Measurements from ENCODE around the gene ZNF213.

Gene ZNF213

DNA sequence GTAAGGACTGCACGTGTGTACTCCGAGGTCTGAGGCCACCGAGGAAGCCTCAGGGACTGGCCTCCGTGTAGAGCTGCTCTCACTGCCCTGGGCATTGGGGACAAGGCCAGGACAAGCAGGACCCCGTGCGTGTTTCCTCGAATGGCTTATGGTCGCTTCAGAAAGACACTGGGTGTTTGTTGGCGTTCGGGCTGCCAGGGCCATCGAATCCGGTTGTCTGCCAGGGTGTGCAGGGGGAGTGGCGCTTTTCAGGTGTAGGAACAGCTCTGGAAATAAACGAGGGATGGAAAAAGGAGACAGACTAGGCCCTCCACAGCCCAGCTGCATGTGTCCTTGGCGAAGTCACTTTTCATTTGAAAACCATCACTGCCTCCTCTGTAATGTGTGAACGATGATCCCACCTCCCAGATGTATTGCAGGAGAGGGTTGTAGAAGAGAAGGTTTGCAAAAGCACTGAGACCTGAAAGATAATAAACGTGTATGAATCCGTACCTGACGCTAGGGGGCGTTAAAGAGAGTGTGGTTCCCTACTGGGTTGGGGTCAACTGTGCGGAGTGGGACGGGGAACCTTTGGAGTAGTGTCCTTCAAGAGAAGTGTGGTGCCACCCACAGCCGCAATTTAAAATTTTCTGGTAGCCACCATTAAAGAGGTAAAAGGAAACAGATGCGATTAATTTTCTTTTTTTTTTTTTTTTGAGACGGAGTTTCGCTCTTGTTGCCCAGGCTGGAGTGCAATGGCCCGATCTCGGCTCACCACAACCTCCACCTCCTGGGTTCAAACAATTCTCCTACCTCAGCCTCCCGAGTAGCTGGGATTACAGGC, 33.6 kb upstream of the ZNF213 start:
- peak in 1 of 3 experiments; percentile 23 for DNase-seq (ENCODE audit: low read depth in 3 of 3)

- no peak for DNase-seq (ENCODE audit: low read depth in 3 of 3)
These were observed 32.9 kb upstream of the ZNF213 start for GRCh38 chr16:3101841-3102470.

DNA sequence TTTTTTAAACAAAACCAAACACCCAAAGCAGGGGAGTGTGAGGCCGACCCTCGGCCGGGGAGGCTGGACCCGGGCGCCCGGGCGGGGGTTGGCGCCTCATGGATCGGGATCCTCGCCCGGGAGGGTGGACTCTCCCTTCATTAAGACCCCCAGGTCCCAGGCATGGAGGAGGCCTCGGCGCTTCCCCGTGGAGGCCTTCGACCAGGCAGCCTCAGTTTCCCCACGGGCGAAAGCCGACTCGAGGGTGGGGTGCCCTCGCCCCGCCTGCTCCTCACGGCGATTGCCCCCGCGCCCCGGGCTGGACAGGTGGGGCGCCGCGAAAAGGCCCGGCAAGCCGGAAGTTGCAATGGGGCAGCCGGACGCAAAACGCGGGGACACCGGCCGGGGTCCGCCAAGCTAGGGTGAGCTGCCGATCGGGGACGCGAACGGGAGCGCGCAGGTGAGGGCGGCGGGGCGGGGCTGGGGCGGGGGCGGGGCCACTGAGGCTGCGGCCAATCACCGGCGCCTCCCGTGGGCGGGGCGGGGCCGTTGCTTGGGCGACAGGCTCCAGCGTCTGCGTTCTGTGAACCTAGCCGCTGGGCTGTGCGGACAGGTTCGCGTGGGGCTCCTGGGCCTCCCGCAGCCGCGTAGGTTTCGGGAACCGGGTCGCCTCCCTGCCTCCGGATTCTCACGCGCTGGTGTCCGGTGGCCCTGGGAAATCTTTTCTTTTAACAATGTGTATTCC, 28.5 kb upstream of the ZNF213 start:
- DNase-seq (ENCODE audit: low read depth in 3 of 3), result peak; percentile 78 to 79 (median 79)

GRCh38 chr16:3112058-3112880, 22.6 kb upstream of the ZNF213 start, which contains the start of gene ZNF205:
ZNF205 (plus strand) TSS chr16:3112586; CDS start chr16:3113431, 845 bp downstream.
- DNase-seq (ENCODE audit: low read depth in 3 of 3), result no peak

DNA sequence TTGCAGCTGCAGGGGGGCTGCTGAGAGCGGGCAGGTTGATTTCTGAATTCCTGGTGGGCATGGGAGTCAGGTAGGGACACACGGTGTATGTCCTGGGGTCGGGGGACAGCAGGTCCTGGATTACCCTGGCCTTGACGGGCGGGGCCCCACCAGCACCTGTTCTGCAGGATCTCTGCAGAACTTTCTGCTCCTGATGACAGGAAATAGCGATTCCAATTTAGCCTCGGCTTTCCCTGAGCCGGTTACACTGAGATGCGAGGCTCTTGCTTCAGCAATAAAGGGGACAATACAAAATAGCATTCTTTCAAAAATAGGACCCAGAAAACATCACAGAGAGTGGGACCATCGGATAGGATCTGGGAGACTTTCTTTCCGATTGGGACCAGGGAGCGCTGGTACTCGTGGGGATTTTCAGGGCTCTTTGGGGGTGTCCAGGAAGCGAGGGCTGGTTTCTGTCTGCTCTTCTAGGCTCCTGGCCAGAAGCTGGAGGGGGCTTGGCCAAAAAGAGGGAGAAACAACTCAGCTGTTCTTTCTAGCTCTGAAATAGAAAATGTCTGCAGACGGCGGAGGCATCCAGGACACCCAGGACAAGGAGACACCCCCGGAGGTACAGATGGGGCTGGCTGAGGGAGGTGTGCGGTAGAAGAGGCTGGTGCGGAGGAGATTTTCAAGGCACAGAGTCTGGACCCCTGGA, 21.8 kb upstream of the ZNF213 start:
- DNase-seq (ENCODE audit: low read depth in 3 of 3), result no peak

DNA sequence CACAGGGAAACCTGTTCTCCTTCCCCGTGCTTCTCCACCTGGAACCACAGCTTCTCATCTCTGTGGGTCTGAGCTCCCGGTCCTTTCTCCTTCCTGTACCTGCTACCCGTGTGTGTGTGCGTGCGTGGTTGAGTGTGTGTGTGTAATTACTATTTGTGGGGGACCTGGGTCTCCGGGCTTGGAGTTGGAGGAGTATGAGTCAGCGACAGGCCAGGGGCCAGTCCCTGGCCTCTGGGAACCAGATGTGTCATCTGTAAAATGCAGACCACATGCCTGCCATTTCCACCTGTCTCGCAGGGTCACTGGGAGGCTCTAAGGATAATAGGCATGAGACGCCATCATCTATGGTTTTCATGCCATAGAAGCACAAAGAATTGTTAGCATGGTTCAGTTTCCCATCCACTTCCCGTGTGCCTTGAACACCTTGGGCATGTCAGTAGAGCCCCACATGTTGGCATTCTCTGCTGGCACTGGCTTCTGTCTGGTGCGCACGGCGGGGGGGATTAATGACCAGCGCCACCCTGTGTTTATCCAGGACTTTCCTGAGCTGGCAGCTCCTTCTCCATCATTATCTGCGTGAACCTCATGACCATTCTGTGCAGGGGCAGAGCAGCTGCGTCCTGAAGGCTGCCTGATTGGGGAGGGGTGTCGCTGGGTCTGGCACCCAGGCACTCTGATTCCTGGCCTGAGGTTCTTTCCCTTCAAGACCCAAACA, 20.9 kb upstream of the ZNF213 start:
- DNase-seq (ENCODE audit: low read depth in 3 of 3), result no peak

DNA sequence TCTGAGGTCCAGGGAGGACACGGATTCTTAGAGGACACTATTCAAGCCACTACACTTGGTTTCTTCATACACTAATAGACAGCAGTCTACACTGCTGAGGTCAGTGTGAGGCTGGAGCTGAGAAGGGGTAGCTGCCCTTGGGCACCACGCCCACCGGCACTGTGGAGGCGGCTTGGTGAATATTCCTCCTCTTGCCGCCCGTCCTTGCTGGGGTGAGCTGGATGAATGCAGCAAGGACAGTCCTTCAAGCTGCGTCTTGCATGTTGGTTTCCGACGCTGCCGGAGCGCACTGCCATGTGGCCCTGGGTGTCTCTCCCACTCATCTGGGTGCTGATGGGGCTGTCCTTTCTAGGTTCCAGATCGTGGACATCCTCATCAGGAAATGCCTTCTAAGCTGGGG, 19.8 kb upstream of the ZNF213 start:
- DNase-seq (ENCODE audit: low read depth in 3 of 3), result no peak

GRCh38 chr16:3115561-3115960, 19.3 kb upstream of the ZNF213 start:
- no peak for DNase-seq (ENCODE audit: low read depth in 3 of 3)

GRCh38 chr16:3118204-3118790, 16.5 kb upstream of the ZNF213 start:
- DNase-seq (ENCODE audit: low read depth in 3 of 3), result no peak

GRCh38 chr16:3118846-3119245, 16.0 kb upstream of the ZNF213 start:
- no peak for DNase-seq (ENCODE audit: low read depth in 3 of 3)

- DNase-seq (ENCODE audit: low read depth in 3 of 3), result no peak
These were observed 15.5 kb upstream of the ZNF213 start for GRCh38 chr16:3119286-3119685.

GRCh38 chr16:3119701-3120408, 15.0 kb upstream of the ZNF213 start:
- DNase-seq (ENCODE audit: low read depth in 3 of 3), result no peak

DNA sequence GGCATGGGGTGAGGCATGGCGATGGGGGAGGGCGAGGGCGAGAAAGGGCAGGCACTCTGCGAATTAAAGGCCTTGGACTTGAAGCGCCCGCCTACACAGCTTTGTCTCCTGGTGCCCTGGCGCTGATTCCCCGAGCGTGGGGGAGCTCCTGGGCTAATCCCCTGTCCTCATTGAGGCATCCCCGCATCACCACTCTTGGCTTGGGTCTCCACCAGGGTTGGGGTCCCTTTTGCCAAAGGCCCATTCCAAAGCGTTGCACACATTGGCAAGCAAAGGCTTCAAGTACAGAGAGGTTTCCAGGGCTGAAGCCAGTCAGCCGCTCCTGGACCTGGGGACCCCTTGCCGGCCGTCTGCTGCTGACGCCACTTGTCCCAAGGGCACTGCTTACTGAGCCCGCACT, 14.4 kb upstream of the ZNF213 start:
- no peak for DNase-seq (ENCODE audit: low read depth in 3 of 3)

DNA sequence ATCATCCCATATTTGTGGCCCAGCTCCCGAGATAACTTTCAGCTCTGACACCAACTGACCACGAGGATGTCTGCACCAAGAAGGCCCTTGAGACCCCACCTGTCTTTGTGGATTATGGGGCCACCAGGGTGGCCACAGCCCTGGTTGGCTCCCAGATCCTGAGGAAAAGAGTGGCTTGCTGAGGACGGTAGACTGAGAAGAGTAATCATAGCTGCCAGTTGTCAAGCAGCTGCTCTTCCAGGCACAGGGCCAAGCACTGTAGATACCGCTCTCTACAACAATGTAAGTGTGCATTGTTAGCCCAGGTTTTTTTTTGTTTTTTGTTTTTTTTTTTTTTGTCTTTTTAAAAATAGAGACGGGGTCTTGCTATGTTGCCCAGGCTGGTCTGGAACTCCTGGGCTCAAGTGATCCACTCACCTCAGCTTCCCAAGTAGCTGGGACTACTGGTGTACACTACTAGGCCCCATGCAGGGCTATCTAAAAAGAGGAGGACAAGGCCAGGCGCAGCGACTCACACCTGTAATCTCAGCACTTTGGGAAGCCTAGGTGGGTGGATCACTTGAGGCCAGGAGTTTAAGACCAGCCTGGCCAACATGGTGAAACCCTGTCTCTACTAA, 12.9 kb upstream of the ZNF213 start:
- no peak for DNase-seq (ENCODE audit: low read depth in 3 of 3)

- DNase-seq (ENCODE audit: low read depth in 3 of 3), result no peak
These were observed 11.8 kb upstream of the ZNF213 start for GRCh38 chr16:3122926-3123570.

DNA sequence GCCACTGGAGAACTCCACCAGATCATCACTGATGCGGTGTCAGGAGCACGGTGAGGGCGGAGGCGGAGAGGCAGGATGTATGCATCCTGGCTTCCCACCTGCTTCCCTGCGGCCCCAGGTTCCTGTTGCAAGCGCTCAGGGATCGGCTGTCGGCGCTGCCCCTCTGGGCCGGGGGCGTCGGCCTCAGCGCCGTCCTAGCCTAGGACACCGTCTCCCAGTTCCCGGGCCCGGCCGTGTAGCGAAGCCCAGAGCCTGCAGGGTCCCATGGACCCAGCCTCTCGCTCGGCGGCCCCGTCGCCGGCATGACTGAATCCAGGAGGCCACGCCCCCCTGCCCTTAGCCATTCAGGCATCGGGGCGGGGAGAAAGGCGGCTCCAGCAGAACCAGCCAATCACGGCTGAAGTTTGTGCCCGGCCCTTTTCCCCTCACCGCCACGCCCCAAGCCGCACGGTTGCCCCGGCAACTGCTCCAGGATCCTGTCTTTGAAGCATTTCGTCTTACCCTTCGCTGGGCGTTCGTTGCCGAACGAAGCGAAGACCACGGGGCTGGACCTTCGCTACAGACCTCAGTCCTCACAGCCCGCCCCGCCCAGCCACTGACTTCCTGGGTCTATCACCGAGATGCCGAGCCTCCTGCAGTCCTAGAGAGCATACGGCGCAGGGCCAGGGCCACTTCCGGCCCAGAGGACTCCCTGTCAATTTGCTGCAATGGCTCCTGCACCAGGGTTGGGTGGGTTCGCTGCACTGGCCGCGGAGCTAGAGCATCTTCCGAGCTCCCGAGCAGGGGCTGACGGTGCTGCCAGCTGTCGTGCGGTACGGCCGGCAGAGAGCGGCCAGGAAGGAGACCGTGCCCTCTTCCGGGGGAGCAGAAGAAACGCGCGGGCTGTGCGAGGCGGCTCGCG, 10.6 kb upstream of the ZNF213 start:
- DNase-seq (ENCODE audit: low read depth in 3 of 3), result peak; percentile 93 to 97 (median 93)

DNA sequence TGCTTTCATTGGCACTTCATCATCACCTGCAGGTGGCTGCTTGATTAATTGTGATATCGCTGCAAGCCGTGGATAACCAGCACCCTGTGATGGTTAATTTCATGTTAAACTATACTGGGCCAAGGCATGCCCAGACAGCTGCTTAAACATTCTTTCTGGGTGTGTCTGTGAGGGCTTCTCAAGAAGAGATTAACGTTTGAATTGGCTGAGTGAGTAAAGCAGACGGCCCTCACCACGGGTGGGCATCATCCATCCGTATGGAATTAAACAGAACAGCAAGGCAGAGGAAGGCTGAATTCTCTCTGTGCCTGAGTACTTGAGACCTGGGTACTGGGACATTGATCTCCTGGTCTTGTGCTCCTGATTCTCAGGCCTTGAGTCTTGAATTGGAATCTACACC, 7.1 kb upstream of the ZNF213 start:
- no peak for DNase-seq (ENCODE audit: low read depth in 3 of 3)
